IPS DF 6.9 (cell line): ENCODE data around the gene FBXO8.

Experiments used
- DNase-seq: peaks from one replicate; pipeline ENCODE4 v3.0.0-alpha.2; 2013; ENCODE audit warnings: low read depth, low spot score
- H3K27ac ChIP-seq: one replicate; pipeline ENCODE4 v1.5.1; 2013; ENCODE audit warnings: low read length, control low read depth
- H3K27me3 ChIP-seq: 2 replicates; pipeline ENCODE4 v1.6.1; 2013; ENCODE audit warnings: mild to moderate bottlenecking, low read length; ENCODE audit not compliant: control insufficient read depth, insufficient read depth
- H3K36me3 ChIP-seq: 2 replicates; pipeline ENCODE4 v1.6.1; 2013; ENCODE audit warnings: low read length; ENCODE audit not compliant: control insufficient read depth, insufficient read depth
- H3K4me1 ChIP-seq: 2 replicates; pipeline ENCODE4 v1.6.1; 2013; ENCODE audit warnings: low read length; ENCODE audit not compliant: control insufficient read depth, insufficient read depth
- H3K4me3 ChIP-seq: 2 replicates; pipeline ENCODE4 v1.5.1; 2013; ENCODE audit warnings: mild to moderate bottlenecking, low read length
- H3K9me3 ChIP-seq: 2 replicates; pipeline ENCODE4 v1.6.1; 2013; ENCODE audit warnings: low read length, inconsistent platforms; ENCODE audit not compliant: control insufficient read depth, insufficient read depth
- WGBS: extraction: QIAGEN DNeasy Blood & Tissue Kit; methylation state at CpG from one replicate; pipeline ENCODE4 v1.1.7; 2013; ENCODE audit warnings: mixed read lengths, missing lambda C conversion rate; ENCODE audit not compliant: insufficient read length, insufficient coverage; 5-methylcytosine and 5-hydroxymethylcytosine counted together

The FBXO8 gene

DNA sequence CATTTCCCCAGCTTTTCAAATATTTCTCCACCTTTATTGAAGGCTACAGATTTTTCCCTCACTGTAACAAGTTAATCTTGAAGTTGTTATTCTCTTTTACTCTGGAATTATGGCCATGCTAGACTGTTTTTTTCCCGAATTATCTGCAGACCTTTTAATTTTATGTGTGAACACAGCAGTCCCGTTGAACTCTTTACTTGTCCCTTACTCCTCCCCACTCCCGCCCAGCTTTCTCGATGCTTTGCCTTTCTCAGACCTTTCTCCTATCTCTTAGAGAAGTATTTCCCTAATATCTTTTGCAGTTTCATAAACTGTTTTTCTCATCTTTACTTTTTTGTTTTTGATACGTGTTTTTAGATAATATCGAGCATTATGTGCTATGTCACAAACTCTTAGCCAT, 1.0 kb upstream of the FBXO8 start:
- no peak for DNase-seq
- WGBS = no CpG with 5 or more reads among the region's 6 CpGs
- Histone ChIP-seq H3K9me3 (no peaks in the 10 kb centered on the region), H3K27me3 (no peaks in the 10 kb centered on the region), H3K27ac (no peak overlapping the region), H3K4me3 (peak overlapping the region; percentile 94; the same call in 1 of the 2 replicates), H3K4me1 (peaks cover 1% of the 10 kb centered on the region; the same call in 1 of the 2 replicates), H3K36me3 (no peaks in the 10 kb centered on the region)

DNA sequence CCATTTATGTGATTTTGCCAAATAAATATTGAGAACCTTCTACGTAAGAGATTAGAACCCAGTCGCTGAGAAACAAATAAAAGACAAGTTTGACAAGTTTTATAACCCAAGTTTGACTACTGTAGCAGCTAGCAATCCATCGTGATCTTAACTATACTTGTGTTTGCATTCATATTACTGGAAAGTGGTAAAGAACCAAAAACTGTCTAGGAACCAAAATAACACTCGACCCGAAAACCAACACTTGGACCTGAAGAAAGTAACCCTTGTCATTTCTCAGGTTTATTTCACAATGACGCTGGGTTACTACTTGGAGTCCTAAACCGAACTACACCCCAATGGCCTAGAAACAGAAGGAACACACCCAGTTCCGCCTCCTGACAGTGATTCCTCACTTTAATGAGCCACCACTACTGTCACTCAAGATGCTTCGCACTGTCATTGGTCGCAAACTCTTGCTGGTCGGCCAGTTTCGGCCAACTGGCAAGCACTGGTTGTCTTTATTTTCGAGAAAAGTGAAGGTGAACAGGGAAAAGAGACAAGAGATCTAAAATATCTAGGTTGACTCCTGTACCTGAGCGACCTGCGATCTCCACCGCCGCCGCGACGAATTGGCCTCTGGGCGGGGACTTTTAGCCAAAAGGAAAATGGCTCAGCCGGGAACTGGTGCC, 496 bp downstream of the FBXO8 start:
- H3K36me3 ChIP-seq = no peaks in the 10 kb centered on the region
- no CpG with 5 or more reads among the region's 22 CpGs for WGBS
- H3K4me1 ChIP-seq = peaks cover 1% of the 10 kb centered on the region; the same call in 1 of the 2 replicates
- H3K4me3 ChIP-seq = peak overlapping the region; percentile 94
- H3K27me3 ChIP-seq = no peaks in the 10 kb centered on the region
- DNase-seq = peak; percentile 82
- no peak overlapping the region for H3K27ac ChIP-seq
- H3K9me3 ChIP-seq = no peaks in the 10 kb centered on the region

DNA sequence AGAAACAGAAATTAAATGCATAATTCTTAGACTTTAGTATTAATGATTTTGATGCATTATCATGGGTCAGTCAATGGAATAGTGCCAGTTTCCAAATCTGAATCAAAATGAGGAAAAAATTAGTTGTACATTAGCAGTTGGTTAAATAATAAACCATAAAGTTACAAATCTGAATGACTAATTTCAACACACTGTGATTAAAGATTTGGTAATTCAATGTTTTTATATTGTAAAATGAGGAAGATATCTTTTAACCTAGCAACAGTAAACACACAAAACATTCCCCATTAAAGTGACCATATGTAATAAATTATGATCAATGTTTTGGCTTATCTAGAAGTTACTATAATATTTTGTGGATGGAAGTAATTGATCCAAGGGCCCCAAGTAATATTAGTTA, 1.6 kb downstream of the FBXO8 start:
- no peaks in the 10 kb centered on the region for H3K36me3 ChIP-seq
- peaks cover 1% of the 10 kb centered on the region; the same call in 1 of the 2 replicates for H3K4me1 ChIP-seq
- no peak for DNase-seq
- no peak overlapping the region for H3K27ac ChIP-seq
- H3K27me3 ChIP-seq = no peaks in the 10 kb centered on the region
- H3K9me3 ChIP-seq = no peaks in the 10 kb centered on the region
- no peak overlapping the region for H3K4me3 ChIP-seq

DNA sequence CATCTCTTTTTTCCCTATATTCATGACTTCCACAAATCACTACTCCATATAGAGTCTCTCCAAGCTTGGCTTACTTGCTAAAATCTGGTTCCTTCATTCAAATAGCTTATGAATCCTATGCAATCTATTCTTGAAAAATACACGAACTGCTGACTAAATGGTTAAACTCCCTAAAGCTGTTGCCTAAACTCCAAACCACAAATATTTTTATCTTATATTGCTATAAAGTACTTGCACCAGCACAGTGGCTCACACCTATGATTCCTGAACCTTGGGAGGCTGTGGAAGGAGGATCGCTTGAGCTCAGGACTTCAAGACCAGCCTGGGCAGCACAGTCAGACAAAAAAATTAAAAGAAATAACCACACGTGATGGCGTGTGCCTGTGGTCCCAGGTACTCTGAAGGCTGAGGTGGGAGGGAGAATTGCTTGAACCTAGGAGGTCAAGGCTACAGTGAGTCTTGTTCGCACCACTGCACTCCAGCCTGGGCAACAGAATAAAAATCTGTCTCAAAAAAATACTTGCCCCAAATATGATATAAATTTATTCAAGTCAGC, 2.2 kb downstream of the FBXO8 start:
- Histone ChIP-seq H3K4me1 (peaks cover 1% of the 10 kb centered on the region; the same call in 1 of the 2 replicates), H3K4me3 (no peak overlapping the region), H3K36me3 (no peaks in the 10 kb centered on the region), H3K27me3 (no peaks in the 10 kb centered on the region), H3K9me3 (no peaks in the 10 kb centered on the region), H3K27ac (no peak overlapping the region)
- no CpG with 5 or more reads among the region's 5 CpGs for WGBS
- no peak for DNase-seq

DNA sequence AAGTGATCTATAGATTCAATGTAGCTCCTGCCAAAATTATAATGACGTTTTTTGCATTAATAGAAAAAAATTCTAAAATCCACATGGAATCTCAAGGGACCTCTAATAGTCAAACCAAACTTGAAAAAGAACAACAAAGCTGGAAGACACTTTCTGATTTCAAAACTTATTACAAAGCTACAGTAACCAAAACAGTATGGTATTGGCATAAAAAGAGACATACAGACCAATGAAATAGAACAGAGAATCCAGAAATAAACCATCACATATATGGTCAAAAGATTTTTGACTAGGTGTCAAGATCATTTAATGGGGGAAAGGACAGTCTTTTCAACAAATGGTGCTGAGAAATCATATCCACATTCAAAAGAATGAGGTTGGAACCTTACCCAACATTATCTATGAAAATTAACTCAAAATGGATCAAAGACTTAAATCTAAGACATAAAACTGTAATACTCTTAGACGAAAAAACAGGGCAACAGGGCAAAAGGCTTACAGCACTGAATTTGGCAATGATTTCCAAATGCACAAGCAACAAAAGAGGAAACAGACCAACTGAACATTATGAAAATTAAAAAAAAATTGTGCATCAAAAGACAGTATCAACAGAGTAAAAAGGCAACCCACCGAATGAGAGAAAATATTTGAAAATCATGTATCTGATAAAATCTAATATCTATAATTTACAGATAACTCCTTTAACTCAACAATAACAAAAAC, 3.9 kb downstream of the FBXO8 start:
- no CpG with 5 or more reads among the region's 3 CpGs for WGBS
- Histone ChIP-seq H3K9me3 (no peaks in the 10 kb centered on the region), H3K4me3 (no peak overlapping the region), H3K4me1 (no peaks in the 10 kb centered on the region), H3K27me3 (no peaks in the 10 kb centered on the region), H3K27ac (no peak overlapping the region), H3K36me3 (no peaks in the 10 kb centered on the region)
- no peak for DNase-seq

DNA sequence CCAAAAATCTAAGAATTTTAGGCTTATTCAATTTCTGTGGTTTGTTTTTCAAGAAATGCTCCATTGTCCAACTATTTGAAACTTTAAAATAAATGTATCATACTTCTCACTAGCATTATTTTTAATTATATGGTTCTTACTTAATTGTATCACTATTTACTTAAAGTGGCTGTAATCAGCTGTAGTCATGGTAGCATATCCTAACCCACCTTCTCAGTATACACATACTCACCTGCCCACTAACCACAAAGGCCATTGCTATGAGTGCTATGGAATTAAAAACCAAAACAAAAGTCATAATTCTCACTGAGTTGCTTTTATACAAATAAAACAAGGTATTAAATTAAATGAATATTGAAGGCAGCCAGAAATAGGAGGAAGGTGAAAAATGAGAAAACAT, 5.0 kb downstream of the FBXO8 start:
- Histone ChIP-seq H3K9me3 (no peaks in the 10 kb centered on the region), H3K36me3 (no peaks in the 10 kb centered on the region), H3K27ac (no peak overlapping the region), H3K27me3 (no peaks in the 10 kb centered on the region), H3K4me3 (no peak overlapping the region), H3K4me1 (no peaks in the 10 kb centered on the region)
- no peak for DNase-seq

DNA sequence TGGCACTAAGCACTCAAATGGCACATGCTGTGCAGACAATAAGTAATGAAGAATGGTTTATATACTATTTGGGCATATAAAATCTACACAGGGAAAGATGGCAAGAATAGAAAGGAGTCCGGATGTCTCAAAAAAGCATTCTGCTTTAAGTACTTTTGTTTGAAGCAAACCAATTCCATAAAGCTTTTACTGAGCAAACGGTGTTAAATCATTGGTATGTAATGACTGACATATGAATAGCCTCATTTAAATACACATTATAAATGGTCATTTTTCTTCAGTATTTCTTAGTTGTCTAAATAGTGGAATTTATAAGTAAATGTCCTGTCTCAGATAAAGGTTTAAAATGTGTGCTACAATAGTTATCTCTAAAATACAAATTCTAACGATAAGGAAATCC, 6.0 kb downstream of the FBXO8 start:
- no peak overlapping the region for H3K27ac ChIP-seq
- H3K9me3 ChIP-seq = no peaks in the 10 kb centered on the region
- WGBS = no CpG with 5 or more reads among the region's 3 CpGs
- H3K27me3 ChIP-seq = no peaks in the 10 kb centered on the region
- no peaks in the 10 kb centered on the region for H3K36me3 ChIP-seq
- H3K4me1 ChIP-seq = no peaks in the 10 kb centered on the region
- DNase-seq = no peak
- no peak overlapping the region for H3K4me3 ChIP-seq

DNA sequence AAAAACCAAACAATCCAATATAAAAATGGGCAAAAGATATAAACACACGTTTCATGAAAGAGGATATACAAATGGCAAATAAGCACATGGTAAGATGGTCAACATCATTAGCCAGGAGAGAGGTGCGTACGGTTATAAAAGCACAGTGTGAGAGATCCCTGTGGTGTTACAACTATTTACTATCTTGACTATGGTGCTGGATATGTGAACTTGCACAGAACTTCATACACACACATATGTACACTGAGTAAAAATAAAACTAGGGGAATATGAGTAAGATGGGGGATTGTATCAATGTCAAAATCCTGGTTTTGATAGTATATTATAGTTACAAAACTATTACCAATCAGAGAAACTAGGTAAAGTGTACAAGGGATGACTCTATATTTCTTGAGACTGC, 8.4 kb downstream of the FBXO8 start:
- DNase-seq = no peak

DNA sequence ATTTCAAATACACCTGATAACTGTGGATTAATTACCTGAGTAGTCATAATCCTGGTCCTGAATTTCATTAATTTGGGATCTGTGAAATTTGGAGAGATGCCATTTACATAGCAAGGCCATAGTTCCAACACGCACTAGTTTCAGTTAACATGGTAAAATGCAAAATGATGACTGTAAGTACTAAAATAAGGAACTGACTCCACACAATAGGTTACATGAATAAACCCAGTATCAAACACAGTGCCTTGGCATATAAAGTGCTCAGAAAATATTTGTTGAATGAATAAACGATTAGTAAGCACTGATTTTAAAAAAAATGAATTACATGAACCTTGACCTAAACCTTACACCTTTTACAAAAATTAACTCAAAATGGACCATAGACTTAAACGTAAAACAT, 9.0 kb downstream of the FBXO8 start:
- Histone ChIP-seq H3K27me3 (no peaks in the 10 kb centered on the region), H3K4me3 (no peak overlapping the region), H3K36me3 (no peaks in the 10 kb centered on the region), H3K9me3 (no peaks in the 10 kb centered on the region), H3K4me1 (no peaks in the 10 kb centered on the region), H3K27ac (no peak overlapping the region)
- no peak for DNase-seq
- WGBS = no CpG with 5 or more reads among the region's 3 CpGs

More for the DNA sequence above, 8.4 kb downstream of the FBXO8 start:
- H3K27me3 ChIP-seq = no peaks in the 10 kb centered on the region
- no peak overlapping the region for H3K4me3 ChIP-seq
- H3K36me3 ChIP-seq = no peaks in the 10 kb centered on the region
- H3K9me3 ChIP-seq = no peaks in the 10 kb centered on the region
- H3K27ac ChIP-seq = no peak overlapping the region
- H3K4me1 ChIP-seq = no peaks in the 10 kb centered on the region
- WGBS = no CpG with 5 or more reads among the region's 3 CpGs

DNA sequence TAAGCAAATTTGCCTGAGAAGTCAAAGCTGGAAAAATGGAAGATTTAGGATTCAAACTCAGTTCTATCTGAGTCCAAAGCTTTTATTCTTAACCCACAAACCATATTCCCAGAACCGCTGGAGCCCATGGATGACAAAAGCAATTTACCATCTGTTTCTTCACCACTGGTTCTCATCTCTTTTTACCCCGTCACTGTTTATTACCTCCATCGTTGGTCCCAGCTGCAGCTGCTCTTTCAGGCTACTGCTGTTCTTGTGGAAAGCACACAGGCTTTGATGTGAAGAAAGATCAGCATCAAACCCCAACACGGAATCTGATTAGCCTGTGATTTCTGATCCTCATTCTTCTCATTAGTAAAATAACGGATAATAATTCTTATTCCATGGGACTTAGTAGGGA, 9.5 kb downstream of the FBXO8 start:
- Histone ChIP-seq H3K4me3 (no peak overlapping the region), H3K27me3 (no peaks in the 10 kb centered on the region), H3K27ac (no peak overlapping the region), H3K4me1 (no peaks in the 10 kb centered on the region), H3K9me3 (no peaks in the 10 kb centered on the region), H3K36me3 (no peaks in the 10 kb centered on the region)
- WGBS = no CpG with 5 or more reads among the region's 5 CpGs
- no peak for DNase-seq
